Measurements from ENCODE around the gene TRIM62.
"Not testable (repeated sequence)": the region's sequence is repeated elsewhere in the genome, so short reads cannot be mapped to it uniquely, and the experiment has no call there.

TRIM62 gene

GRCh38 chr1:33131191-33131590 lies 50.7 kb downstream of the TRIM62 start:
- no peak for DNase-seq

DNA sequence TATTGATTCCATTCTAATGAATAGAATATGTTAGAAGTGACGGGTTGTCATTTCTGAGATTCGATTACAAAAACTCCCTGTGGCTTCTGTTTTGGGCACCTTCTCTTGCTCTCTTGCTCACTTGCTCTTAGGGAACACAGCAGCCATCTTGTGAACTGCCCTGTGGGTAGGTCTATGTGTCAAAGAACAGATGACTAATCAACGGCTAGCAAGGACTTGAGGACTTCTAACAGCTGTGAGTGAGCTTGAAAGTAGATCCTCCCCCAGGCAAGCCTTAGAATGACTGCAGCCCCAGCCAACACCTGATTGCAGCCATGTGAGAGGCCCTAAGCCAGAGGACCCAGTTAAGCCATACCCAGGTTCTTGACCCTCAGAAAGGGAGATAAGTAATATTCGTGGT lies 51.5 kb downstream of the TRIM62 start:
- no peak for DNase-seq

DNA sequence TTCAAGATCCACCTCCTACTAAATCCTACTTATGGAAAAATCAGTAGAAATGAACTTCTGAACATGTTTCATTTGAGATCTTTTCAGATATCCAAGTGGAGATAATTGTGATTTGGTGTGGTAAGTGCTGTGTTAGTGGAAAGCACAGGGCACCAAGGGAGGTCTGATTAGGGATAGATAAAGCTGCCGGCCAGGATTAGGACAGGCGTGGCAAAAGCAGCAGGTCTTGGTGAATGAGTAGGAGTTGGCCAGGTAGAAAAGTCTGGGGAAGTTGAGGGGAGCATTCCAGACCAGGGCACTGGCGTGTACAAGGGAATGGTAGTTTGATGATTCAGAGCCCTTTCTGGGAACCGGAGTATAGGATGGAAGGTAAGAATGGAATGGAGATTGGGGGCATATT lies 53.1 kb downstream of the TRIM62 start:
- DNase-seq: no peak

GRCh38 chr1:33127001-33127823 lies 54.6 kb downstream of the TRIM62 start:
- peak; percentile 100 for DNase-seq

DNA sequence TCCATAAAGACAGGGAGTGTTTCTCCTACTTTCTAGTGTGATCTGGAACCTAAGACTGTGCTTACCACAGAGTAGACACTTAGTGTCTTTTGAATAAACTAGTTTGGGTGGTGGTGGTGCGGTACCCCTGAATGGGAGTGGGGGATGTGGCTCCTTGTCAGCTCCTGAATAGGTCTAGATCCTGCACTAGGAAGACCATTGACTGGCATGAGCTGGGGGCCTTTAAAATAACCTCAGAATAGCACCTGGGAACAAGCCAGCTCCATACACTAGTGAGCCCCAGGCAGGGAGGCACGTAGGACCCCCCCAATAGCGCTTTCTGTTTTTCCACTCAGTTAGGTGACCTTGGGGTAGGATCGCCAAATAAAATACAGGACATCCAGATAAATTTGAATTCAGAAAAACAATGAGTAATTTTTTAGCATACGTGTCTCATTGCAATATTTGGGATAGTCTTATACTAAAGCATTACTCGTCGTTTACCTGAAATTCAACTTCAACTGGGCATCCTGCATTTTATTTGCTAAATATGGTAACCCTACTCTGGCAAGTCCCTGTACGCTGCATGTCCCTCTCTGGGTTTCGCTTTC lies 55.3 kb downstream of the TRIM62 start:
- DNase-seq: no peak

DNA sequence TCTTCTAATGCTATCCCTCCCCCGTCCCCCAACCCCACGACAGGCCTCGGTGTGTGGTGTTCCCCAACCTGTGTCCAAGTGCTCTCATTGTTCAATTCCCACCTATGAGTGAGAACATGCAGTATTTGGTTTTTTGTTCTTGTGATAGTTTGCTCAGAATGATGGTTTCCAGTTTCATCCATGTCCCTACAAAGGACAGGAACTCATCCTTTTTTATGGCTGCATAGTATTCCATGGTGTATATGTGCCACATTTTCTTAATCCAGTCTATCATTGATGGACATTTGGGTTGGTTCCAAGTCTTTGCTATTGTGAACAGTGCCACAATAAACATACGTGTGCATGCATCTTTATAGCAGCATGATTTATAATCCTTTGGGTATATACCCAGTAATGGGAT lies 57.2 kb downstream of the TRIM62 start:
- not testable (repeated sequence) for DNase-seq

DNA sequence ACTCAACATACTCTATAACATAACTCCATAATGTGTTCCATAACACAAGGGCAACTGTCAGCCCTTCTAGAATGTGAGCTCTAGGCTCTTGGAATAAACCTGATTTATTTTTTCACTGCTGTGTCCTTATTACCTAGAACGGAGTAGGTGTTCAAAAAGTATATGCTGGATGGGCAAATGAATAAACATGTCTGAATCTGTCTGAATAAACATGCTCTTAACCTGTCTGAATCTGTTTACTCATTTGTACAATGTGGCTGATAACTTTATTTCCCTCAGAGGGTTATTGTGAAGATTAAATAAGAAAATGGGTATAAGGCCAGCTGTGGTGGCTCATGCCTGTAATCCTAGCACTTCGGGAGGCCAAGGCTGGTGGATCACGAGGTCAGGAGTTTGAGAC lies 58.6 kb downstream of the TRIM62 start:
- no peak for DNase-seq

DNA sequence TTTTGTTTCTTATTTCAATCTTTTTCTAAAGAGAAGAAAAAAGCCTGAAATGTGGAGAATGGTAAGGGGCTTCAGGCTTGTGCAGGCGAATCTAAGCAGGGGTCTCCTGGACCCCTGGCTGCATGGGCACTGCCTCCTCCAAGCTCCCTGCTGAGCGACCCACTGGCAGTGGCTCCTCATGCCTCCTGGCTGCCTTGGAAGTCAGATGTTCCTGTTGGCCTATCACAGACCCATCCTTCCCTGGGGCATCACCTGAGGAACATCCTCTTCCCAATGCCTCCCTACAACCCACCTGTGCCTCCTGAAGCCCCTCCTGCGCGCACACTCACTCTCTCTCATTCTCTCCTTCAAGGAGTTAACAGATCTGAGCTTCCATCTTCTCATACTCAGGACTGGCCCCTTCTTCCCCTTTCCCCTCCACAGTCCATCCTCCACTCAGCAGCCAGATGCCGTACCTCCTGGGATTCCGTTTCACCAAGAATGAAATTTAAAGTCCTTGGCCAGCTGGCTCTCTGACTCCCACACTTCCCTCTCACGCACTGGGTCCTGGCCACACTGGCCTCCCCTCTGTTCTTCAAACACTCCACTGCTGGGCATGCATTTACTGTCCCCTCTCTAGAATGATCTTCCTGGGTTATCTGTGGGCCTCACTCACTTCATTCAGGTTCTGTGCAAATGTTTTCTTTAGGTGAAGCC lies 59.2 kb downstream of the TRIM62 start:
- DNase-seq: no peak

DNA sequence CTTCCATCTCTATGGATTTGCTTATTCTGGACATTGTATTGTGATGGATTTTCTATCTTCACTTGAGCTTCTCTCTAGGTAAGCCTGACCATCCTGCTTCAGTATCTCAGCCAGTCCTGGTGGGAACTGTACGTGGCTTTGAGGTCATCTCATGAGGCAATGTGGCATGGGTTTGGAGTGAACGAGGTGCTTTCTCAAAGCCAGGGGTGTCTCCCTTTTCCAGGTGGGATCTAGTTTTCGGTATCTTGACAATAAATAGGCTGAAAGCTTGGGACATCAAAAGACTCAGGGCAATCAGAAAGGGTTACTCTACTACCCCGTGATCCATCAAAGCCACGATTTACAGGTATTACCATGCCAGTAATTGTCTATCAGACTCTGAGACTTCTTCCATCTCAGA lies 60.1 kb downstream of the TRIM62 start:
- DNase-seq: no peak

DNA sequence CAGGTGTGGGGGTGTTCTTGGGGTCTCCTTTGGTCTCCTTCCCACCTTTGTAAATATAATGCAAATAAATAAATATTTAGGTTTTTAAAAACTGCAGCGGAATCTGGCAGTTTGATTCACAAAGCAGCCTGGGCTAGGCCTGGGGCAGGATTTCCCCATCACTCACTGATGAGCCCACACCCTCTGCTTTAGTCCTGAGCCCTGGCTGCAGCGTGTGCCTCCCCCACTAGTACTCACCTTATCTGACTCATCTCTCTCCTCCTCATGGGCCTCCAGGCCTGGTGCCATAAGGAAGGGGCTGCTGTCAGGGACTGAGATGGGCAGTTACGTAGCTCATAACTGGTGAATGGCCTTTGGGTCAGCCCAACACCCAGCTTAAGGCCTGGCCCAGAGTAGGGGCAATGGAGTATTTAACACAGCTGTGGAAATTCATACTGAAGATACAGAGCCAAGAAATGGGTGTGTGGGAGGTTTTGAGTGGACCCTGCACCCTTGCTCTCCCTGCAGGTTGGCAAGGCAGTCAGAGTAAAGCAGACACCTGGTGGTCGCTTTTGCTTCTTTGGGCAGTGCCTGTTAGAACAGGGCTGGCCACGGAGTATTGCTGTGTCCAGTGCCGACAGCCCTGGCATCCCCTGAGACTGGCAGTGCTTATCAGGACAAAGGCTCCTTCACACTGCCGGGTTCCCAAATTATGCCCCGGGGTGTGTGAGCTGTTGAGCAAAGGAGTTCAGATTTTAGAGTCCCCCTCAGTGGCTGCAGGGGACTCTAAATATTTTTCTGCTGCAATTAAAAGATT lies 61.2 kb downstream of the TRIM62 start:
- no peak for DNase-seq

GRCh38 chr1:33119532-33120217 lies 62.2 kb downstream of the TRIM62 start:
- DNase-seq: peak; percentile 37

GRCh38 chr1:33119050-33119449 lies 62.8 kb downstream of the TRIM62 start:
- DNase-seq: no peak

GRCh38 chr1:33118274-33118673 lies 63.6 kb downstream of the TRIM62 start:
- DNase-seq: no peak

DNA sequence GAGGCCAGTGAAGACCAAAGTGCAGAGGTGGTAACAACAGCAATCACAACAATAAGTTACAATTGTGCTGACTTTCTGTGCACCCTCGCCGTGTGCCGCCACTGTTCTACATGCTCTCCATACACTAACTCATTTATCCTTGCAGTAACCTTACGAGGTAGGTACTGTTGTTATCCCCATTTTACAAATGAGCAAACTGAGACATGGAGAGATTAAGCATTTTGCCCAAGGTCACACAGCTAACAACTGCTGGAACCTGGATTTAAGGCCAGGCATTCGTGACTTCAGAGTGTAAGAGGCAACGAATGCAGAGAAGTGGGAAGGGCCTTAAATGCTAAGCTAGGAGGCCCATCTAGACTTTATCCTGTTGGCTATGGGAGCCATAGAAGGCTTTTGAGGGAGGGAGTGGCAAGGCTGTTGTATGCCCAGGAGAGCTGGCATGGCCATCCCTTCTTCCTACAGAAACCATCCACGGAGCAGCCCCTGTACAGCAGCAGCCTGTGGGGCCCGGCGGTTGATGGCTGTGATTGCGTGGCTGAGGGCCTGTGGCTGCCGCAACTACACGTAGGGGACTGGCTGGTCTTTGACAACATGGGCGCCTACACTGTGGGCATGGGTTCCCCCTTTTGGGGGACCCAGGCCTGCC lies 64.3 kb downstream of the TRIM62 start:
- DNase-seq: no peak

- DNase-seq: peak; percentile 57
Observed at GRCh38 chr1:33111965-33112364, 69.9 kb downstream of the TRIM62 start.

DNA sequence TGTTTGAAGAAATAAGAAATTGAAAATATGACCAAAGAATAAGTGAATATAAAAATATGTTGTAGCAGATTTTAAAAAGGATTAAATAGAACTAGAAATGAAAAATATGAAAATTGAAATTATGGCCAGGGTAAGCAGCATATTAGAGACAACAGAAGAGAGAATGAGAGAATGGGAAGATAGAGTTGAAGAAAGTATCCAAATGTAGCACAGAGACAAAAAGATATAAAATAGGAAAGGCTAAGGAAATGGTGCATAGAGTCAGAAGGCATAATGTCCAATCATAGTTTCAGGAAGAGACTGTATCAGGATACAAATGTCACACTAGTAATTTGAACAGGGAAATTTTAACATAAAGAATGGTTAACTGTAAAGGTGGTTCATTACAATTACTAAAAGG lies 71.4 kb downstream of the TRIM62 start:
- no peak for DNase-seq

DNA sequence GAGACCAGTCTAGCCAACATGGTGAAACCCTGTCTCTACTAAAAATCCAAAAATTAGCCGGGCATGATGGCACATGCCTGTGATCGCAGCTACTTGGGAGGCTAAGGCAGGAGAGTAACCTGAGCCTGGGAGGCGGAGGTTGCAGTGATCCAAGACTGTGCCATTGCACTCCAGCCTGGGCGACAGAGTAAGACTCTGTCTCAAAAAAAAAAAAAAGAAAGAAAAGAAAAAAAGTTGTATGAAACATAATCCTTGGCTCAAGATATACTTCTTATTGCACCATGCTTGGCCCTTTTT lies 81.8 kb downstream of the TRIM62 start:
- DNase-seq: not testable (repeated sequence)

- peak; percentile 98 for DNase-seq
Observed at GRCh38 chr1:33099290-33100118, 82.3 kb downstream of the TRIM62 start.

GRCh38 chr1:33098371-33098770 lies 83.5 kb downstream of the TRIM62 start:
- DNase-seq: no peak

GRCh38 chr1:33097762-33098161 lies 84.1 kb downstream of the TRIM62 start:
- no peak for DNase-seq

DNA sequence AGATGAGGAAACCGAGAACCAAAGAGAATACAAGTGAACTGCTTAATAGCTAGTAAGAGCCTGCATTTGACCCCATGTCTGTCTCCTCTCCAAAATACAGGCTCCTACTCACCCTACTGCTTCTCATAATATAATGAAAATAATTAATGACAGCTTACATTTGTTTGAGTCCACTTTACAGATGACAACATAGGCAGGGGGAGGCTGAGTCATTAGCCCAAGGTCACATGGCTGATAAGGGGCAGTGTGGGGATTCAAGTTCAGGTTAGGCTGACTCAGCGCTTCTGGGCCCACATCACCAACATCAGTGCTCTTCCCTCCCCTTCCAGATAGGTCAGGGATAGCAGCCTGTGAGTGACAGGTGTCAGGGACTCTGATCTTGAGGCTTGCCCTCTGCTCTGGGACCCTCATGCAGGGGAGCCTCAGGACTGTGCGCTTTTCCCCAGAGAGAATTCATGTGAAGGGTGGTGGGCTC lies 84.7 kb downstream of the TRIM62 start:
- no peak for DNase-seq
